Stomach (tissue), 4 donors: ENCODE results near the gene BAZ2B.

ENCODE experiments used
- POLR2A ChIP-seq, 4 donors: fragments of 450-650 bp; IDR thresholded peaks; one replicate each; pipeline ENCODE4 v1.6.1; 2016; ENCODE audit warnings: antibody characterized with exemption in 4 of 4, control low read depth in 2 of 4, mild to moderate bottlenecking in 1 of 4, moderate library complexity in 1 of 4
- POLR2AphosphoS5 ChIP-seq, 3 donors: sonication (generic); formaldehyde crosslinking; IDR thresholded peaks; one replicate each; pipeline ENCODE4 v1.6.1; 2016; ENCODE audit warnings: antibody characterized with exemption in 3 of 3
- TF ChIP-seq, protein P1 (sequence below), 7 experiments: fragments of 450-650 bp in 4 of 7; fragments of 200-600 bp in 3 of 7; sonication (generic) in 3 of 7; IDR thresholded peaks; one replicate each; pipeline ENCODE4 v1.5.1; 2016 to 2019; ENCODE audit warnings: antibody characterized with exemption in 7 of 7, control low read depth in 2 of 7, mild to moderate bottlenecking in 1 of 7

DNA sequence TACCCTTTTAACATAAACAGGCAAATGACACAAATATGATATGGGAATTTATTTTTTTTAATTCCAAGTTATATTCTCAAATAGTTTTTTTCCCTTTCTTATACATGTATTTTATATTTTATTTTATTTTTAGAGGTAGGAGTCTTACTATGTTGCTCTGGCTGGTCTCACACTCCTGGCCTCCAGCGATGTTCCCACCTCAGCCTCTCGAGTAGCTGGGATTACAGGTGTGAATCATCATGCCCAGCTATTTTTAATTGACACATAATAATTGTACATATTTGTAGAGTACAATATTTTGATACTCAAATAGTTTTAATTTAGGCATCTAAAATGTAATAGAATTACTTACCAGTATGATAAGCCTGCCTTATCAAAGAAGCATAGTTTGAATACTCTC is 12.2 kb downstream of the BAZ2B start:
- TF ChIP-seq, protein P1, sequence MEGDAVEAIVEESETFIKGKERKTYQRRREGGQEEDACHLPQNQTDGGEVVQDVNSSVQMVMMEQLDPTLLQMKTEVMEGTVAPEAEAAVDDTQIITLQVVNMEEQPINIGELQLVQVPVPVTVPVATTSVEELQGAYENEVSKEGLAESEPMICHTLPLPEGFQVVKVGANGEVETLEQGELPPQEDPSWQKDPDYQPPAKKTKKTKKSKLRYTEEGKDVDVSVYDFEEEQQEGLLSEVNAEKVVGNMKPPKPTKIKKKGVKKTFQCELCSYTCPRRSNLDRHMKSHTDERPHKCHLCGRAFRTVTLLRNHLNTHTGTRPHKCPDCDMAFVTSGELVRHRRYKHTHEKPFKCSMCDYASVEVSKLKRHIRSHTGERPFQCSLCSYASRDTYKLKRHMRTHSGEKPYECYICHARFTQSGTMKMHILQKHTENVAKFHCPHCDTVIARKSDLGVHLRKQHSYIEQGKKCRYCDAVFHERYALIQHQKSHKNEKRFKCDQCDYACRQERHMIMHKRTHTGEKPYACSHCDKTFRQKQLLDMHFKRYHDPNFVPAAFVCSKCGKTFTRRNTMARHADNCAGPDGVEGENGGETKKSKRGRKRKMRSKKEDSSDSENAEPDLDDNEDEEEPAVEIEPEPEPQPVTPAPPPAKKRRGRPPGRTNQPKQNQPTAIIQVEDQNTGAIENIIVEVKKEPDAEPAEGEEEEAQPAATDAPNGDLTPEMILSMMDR (IDR thresholded peaks at IDR 0.05), result no peak
- TF ChIP-seq POLR2A (IDR thresholded peaks at IDR 0.05), result no peak
- no peak for TF ChIP-seq POLR2AphosphoS5 (IDR thresholded peaks at IDR 0.05)
